GM21717 (cell line): Measurements from ENCODE around the gene TNFRSF12A.
A peak's percentile ranks its signal among the peaks of the same experiment; 100 is the strongest.

ENCODE experiments used
- ATAC-seq: cut with Tn5 transposase; IDR thresholded peaks from one replicate; pipeline ENCODE4 v1.9.1; 2021; ENCODE audit warnings: mild to moderate bottlenecking, moderate library complexity; ENCODE audit not compliant: unreplicated experiment

TNFRSF12A gene, protein sequence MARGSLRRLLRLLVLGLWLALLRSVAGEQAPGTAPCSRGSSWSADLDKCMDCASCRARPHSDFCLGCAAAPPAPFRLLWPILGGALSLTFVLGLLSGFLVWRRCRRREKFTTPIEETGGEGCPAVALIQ

DNA sequence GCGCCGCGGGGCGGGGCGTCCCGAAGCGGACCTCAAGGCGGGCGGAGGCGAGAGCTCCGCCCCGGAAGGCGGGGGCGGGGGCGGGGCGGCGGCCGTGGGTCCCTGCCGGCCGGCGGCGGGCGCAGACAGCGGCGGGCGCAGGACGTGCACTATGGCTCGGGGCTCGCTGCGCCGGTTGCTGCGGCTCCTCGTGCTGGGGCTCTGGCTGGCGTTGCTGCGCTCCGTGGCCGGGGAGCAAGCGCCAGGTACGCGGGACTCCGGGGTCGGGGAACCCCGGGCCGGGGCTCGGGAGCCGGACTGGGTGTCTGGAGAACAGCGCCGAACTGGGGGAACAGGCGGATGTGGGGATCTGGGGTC is at the start of gene TNFRSF12A:
TNFRSF12A (plus strand) TSS at position 122 of the 357 bp plus-strand sequence; CDS start at position 152, 30 bp downstream.
- ATAC-seq, result no peak

DNA sequence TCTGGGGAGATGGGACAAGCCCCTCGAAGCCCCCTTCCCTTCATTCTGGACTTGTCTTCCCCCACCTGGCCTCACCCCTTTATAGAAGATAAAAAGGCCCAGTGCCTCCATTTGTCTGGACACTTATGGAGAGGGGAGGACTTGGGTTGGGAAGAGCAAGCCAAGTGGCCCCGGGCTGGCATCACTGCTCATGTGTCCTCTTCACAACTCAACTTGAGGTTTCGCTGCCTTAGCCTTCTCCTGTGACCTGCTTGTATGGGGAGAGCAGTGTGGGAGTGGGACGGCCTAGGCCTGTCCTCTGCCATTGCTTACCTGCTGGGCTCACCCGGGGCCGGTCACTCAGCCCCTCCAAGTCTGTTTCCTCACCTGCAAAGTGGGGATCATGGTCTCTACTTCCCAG is 49.6 kb upstream of the TNFRSF12A start:
- ATAC-seq, result no peak

DNA sequence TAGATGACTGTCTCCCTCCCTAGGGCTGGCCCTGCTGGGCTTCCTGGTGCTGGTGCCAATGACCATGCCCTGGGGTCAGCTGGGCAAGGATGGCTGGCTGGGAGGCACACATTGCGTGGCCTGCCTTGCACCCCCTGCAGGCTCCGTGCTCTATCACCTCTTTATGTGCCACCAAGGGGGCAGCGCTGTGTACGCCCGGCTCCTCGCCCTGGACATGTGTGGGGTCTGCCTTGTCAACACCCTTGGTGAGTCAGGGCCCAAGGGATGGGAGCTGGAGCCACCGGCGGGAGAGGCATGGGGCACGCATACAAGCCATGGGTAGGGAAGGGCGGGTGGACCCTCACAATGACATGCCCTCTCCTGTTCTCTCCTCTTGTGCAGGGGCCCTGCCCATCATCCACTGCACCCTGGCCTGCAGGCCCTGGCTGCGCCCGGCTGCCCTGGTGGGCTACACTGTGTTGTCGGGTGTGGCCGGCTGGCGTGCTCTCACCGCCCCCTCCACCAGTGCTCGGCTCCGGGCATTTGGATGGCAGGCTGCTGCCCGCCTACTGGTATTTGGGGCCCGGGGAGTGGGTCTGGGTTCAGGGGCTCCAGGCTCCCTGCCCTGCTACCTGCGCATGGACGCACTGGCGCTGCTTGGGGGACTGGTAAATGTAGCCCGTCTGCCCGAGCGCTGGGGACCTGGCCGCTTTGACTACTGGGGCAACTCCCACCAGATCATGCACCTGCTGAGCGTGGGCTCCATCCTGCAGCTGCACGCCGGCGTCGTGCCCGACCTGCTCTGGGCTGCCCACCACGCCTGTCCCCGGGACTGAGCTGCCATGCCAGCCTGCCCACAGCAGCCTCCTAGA is 48.8 kb upstream of the TNFRSF12A start:
- no peak for ATAC-seq

DNA sequence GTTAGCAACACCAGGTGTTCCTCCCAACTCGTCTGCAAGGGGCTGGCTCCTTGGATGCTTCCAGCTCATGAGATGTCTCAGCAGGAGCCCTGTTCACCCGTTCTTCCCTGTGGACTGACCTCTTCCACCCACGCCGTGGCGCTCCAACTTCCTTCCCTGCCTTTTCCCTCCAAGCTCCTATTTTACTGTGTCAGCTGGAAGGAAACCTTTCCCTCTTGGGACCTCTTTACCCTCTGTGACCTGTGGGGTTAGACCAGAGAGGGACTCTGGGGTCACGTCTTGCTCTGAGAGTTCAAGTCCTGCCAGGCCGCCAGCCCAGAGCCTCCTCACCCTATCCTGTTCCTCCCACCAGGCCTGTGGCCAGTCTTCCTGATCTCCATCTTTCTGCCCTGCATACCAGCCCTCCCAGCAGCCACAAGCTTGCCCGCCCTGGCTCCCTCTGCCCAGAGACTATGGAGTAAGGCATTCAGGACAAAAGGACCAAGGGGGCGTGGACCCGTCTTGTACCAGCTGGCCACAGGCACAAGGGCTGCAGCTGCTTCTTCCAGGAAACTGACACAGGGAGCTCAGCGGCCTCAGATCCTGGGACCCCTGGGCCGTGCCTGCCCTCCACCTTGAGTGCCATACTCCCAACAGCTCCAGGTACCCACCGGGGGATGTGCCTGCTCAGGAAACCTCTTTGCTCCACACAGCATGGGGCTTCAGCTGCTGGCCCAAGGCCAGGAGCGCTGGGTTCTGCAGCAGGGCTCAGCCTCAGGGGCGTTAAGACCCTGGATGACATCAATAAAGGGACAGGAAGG is 48.0 kb upstream of the TNFRSF12A start:
- ATAC-seq, result no peak

DNA sequence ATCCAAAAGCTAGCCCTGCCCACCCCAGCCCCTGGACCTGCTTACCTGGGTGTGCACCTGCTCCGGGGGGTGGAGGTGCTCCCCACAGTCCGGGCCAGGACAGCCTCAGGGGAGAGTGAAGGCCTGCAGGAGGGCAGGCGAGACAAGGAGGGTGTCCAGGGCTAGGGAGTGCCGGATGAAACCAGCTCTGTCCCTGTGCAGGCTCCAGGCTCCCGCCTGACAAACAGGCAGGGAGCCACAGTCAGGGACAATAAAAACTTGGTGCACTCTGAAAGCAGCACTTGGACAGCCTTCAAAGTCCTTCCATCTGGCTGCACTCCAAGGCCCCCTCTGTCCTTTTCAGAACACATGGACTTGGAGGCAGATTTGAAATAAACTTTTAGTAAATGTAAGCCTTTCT is 47.1 kb upstream of the TNFRSF12A start:
- no peak for ATAC-seq

DNA sequence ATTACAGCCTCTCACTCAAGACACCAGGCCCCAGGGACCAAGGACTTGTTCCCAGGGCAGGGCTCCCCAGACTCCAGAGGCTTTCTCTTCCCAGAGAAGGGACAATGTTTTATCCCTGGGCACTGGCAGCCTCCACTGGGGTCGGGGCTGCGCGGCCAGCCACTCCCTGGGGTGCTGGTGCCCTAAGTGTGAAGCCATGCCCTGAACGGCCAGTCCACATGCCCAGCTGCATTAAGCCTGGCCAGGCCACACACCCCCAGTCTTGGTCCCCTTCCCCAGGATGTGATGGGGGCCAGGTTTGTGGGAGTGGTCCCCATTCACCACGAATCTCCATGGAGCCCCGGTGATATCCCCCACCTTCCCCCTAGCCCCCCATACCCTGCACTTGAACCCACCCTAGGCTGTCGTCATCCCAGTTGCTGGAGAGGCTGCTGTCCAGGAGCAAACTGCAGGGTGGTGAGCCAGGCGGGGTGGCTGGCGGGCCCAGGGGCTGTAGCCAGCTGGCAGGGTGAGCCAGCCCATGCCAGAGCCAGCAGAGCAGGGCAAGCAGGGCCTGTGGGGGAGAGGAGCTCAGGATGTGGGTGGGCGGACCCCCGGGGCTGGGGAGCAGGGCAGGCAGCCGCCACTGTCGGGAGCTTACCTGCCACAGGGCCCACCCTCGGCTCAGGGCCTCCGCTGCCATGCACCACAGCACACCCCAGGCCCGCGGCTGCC is 46.4 kb upstream of the TNFRSF12A start:
- ATAC-seq, result no peak

DNA sequence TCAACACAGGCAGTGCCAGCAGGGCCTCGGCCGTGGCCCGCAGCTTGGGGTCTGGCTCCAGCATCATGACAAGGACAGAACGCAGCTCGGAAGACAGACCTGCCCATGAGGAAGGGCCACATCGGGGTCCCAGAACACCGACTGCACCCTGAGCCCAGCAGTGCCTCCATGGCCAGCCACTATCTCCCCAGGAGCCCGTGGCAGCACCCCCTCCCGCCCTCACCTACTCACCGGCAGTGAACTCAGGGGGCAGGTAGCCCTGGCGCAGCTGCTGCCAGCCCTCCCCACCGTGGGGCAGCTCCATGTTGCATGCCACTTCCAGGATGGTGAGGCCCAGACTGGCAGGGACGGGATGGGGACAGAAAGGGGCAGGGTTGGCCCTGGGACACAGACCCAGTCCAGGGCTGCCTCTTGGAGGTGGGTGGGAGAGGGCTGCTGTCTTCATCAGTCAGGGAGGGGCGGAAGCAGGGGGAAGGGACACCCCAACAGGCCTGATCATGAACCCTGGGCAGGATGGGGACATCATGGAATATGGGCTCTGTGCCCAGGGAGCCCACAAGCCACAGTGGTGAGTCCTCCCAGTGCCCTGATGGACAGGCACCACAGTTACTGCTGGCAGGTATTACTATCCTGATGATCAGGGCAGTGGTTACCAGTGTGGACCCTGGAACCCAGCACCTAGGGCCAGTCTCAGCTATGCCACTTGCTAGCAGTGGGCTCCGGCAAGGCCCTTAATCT is 45.7 kb upstream of the TNFRSF12A start:
- ATAC-seq, result no peak

DNA sequence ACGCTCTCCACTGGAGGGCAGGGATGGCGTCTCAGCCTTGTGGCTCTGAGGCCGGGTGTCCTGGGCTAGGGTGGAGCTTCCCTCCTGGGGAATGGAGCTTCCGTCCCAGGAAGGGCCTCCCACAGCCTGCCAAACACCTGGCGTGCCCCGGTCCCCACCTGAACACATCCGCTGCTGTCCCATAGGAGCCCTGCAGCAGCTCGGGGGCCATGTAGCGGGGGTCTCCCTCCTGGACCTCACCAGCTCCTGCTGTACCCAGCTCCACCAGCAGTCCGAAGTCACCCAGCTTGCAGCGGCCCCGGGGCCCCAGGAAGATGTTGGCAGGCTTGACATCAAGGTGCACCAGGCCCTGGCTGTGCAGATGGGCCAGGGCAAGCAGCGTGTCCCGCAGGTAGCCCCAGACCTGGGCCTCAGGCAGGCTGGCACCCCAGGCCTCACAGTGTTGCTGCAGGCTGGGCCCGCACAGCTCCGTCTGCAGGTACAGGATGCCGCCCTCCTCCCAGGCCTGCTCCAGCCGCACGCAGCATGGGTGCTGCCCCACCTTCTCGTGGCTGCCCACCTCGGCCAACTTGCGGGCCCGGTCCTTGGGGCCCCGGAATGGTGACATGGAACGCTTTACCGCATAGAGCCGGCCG is 44.9 kb upstream of the TNFRSF12A start:
- ATAC-seq, result no peak

DNA sequence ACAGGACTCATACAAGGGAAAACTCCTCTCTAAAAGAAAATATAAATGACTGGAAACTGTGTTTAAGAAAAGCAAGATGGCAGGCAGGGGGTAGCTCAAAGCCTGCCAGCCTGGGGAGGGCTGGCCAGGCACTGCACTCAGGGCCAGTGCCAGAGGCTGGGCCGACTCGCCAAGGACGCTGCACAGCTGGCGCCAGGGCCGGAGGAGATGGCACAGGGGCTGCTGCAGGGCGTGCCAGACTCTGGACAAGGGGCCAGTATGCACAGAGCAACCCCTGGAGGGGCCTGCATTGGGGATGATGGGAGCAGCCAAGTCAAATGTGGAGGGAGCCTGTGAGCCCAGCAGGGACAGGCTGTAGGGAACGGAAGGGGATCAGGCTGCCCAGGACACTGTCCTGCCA is 44.0 kb upstream of the TNFRSF12A start:
- no peak for ATAC-seq

DNA sequence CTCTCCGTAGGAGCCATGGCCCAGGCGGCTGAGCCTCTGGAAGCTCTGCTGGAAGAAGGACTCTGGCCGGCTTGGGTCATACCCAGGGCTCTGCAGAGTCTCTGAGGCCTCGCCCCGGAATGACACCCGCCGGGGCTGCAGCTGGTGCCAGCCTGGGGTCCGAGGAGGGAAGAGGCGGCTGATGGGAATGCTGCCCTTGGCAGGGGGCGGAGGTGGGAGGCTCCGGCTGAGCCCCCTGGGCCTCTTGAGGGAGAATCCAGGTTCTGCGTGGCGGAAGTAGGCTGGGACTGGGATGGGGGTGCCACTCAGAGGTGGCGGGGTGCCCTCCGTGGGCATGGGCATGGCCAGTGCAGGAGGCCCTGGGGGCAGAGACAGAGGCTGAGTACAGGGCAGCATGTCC is 43.5 kb upstream of the TNFRSF12A start:
- ATAC-seq, result no peak

DNA sequence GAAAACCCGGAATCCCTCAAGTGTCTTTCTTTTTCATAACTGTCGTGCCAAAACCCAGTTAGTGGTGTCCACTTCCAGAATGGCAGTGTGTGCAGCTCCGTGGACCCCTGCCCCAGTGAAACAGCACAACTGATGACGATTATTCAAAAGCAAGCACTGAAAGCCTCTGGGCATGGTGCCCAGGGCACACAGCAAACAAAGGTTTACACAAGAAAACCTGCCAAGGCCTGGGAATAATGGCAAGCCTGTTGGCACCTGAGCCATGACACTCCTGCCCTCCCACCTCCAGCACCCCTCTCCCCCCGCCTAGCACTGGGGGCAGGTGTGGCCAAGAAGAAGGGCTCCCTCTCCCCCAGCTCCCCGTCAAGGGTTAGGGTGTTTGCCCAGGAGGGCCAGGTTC is 42.7 kb upstream of the TNFRSF12A start:
- no peak for ATAC-seq

DNA sequence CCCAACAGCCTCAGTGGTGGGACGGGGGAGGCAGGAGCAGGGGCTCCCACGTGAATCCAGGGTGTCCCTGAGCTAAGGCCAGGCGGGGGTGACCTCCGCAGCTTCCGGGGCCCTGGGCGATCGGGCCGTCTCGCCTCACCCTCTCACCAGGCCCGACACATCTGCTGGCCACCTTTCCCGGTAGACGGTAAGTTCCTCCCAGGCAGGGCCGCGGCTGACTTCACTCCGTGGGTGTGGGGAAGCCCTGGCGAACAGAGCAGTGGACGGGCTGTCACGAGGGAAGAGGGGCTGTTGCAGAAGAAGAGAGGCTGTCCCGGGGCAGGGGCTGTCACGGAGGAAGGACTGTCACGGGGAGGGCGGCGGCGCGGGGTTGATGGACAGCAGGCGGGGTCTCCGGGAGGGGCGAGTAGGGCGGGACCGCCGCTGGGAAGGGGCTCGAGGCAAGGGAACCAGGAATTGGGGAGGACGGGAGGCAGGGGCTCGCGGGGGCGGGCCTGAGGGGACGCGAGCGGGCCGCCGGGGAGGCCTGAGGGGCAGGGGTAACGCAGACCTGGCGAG is 40.4 kb upstream of the TNFRSF12A start:
- no peak for ATAC-seq

DNA sequence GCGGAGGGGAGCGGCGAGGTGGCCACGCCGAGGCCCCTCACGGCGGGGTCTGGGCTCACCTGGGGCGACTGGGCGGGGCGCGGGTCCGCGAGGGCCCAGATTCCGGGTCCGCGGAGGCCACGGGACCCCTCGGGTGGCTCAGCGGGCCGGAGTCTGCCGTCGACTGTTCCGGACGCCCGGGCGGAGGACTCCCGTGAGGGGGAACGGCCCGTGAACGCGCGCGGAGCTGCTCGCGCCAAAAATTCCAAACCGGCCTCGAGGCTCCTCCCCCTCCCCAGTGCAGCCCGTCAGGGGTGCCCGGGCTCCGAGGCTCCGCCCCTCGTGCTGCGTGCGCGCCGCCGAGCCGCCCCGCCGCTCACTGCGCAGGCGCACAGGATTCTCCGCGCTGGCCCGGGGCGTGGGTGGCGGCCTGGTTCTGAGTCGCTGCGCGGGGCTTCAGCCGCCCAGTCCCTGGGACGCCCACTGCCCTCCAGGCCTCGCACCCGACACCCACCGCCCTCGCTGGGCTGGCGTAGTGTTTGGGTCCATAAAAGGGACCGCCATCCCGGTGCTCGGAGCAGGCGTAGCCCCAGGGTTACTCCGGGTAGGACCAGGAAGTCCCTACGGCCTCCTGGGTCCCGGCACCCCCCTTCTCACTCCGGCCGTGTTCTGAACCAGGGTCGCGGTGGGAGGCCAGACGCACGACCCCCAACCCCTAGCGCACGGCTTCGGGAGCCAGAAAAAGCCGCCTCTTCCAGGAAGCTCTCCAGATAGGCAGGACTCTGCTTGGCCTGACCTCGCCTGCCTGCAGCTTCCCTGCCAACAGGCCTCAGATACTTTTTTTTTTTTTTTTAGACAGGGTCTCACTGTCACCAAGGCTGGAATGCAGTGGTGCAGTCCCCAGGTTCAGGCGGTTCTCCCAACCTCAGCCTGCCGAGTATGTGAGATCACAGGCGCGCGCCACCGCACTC is 39.7 kb upstream of the TNFRSF12A start, which contains the start of gene PKMYT1:
PKMYT1 (minus strand) TSS at position 220 of the 950 bp plus-strand sequence. CDS start 789 bp downstream, outside the sequence.
- peak; percentile 45 for ATAC-seq

DNA sequence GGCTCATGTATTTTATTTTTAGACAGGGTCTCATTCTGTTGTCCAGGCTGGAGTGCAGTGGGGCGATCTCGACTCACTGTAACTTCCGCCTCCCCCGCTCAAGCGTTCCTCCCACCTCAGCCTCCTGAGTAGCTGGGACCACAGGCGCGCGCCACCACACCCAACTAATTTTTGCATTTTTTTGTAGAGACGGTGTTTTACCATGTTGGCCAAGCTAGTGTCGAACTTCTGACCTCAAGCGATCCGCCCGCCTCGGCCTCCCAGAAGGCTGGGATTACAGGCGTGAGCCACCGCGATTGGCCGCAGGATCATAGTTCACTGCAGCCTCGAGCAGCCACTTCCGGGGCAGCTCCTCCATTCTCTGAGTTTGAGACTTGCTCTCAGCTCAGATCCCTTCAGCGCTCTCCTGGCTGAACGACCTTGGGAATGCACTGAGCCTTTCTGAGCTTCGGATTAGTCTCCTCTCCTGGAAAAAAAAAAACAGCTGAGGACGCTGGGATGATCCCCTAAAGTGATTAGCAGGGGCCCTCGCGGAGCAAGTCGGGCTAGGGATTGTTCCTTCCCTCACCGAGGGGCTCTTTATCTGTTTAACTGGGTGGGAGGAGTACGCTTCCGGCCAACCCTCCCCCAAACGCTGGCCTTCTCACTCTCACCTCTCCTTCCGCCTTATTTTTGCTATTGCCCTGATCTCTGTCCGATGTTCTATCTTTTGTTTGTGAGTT is 38.8 kb upstream of the TNFRSF12A start:
- no peak for ATAC-seq

DNA sequence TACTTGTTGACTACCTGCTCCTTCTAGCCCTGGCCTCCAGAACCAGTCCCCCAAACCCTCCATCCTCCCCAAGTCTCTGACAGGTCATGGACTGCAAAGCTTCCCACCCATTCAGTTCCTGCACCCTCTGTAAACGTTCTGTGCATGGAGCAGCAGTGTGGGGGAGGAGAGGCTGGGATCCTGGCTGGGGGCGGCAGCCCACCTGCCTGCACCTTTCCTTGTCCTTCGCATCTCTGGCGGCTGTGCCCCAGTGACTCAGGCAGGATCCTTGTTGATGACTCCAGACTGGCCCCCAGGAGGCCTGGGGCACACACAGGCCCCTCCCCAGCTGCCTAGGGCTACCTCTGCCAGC is 38.3 kb upstream of the TNFRSF12A start:
- no peak for ATAC-seq

DNA sequence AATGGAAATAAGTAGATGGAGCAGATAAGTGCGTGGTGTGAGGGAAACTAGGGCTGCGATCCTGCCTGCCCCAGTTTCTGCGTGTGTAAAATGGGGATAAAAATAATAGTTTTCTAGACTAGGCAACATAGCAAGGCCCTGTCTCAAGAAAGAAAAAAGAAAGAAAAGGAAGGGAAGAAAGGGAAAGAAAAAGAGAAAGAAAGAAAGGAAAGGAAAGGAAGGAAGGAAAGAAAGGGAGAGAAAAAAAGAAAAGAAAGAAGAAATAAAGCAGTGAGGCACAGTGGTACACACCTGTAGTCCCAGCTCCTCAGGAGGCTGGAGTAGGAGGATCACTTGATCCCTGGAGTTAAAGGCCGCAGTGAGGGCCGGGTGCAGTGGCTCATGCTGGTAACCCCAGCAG is 37.8 kb upstream of the TNFRSF12A start:
- ATAC-seq, result no peak

DNA sequence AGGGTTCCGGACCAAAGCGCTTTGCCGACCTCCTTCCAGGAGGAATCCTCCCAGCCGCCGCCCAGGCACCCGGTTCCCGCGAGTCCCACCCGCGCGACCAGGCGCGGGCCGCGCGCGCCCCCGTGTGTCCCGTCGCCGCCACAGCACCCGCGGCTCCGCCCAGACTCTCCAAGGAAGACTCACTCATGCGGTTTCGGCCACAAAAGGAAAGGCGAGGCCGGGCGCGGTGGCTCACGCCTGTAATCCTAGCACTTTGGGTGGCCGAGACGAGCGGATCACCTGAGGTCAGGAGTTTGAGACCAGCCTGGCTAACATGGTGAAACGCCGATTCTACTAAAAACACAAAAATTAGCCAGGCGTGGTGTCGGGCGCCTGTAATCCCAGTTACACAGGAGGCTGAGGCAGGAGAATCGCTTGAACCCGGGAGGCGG is 36.4 kb upstream of the TNFRSF12A start:
- no peak for ATAC-seq

DNA sequence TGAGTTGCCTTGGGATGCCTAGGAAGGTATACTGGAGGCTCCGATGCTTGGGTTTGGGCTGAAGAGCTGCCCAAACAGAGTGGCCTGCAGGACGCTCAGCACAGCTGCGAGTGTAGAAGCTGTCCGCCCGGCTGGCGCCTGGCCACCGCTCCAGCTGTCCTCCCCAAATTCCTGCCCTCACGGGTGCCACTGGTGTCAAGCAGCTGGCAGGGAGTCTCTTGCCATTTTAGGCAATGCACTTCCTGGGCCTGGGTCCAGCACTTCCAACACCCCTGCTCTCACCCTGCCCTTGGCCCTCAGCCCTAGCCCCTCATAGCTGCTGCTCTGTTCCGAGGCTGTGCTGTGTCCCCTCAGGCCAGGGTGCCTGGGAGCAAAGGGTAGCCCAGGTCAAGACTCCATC is 34.7 kb upstream of the TNFRSF12A start:
- no peak for ATAC-seq
